ENCODE data around the gene FITM2. TPM values are rescaled to one million over a fixed set of nuclear protein-coding genes. Genes with fewer than 3 reads are reported as not detected.
A peak's percentile ranks its signal among the peaks of the same experiment; 100 is the strongest.

Gene FITM2
- polyA plus RNA-seq, 2 of the 4 experiments (the other 2 are of a cell fraction), result 13.1 to 15.4 TPM

DNA sequence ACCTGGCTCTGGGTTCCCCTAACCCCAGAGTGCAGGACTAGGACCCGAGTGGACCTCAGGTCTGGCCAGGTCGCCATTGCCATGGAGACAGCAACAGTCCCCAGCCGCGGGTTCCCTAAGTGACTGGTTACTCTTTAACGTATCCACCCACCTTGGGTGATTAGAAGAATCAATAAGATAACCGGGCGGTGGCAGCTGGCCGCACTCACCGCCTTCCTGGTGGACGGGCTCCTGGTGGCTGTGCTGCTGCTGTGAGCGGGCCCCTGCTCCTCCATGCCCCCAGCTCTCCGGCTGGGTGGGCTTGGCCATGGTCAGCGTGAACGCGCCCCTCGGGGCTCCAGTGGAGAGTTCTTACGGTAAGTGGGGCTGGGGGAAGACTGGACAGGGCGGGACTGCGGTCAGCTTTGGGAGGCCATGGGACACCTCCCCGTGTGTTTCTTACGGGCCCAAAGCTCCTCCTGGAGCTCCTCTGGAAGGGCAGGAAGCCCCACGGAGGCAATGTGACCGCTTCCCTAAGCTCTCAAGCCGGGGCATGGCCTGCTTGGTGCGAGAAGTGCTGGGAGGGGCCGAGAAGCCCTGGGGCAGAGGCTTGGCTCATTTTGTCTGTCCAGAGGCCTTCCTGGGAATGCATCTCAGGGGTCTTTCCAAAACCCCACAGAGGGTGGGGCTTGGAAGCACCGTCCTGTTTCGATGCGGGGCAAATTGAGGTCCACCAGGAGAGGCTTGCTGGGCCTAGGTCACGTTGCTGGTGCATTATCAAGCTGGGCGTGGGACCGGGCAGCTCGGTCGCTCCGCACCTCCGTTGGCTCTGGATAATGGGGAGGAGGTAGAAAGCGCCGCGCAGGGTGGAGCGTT is 44.7 kb upstream of the FITM2 start, which contains the start of gene HNF4A:
Gene HNF4A (plus strand): TSS at position 202 of the 855 bp plus-strand sequence. CDS start 106 bp downstream, at position 308.
- ChIA-PET POLR2A (interaction anchor here (0.9 kb wide), 1 partner anchor 45 kb away, joined by 4 read pairs; the partner anchor contains the start of gene FITM2), CTCF (interaction anchor here (0.9 to 1.5 kb wide), 6 partner anchors 12 to 138 kb away, joined by 3 to 6 read pairs (median 5); partner anchors contain the start of gene FITM2)
- Histone ChIP-seq H3K4me3 (peak within 1 kb of the TSS; percentile 65), H3K4me2 (peak within 1 kb of the TSS; percentile 92), H3K4me1 (peaks cover 24% of the 10 kb centered on the region), H3K9me3 (no peaks in the 10 kb centered on the region), H3K27ac (peak within 1 kb of the TSS; percentile 83 to 89)
- DNase-seq (ENCODE audit: low read depth in 1 of 2, low spot score in 1 of 2) (peak; percentile 49 to 50), FAIRE-seq (no peak), ATAC-seq (peak; percentile 71 to 76)
- peak; percentile 40; the same call in 1 of the 2 replicates for TF ChIP-seq PHF8 (IDR thresholded peaks at IDR 0.05; ENCODE audit: borderline replicate concordance, low read depth)
- peak in 1 of 2 experiments; percentile 38; a peak in 2 of 5 replicates for TF ChIP-seq JUN (IDR thresholded peaks at IDR 0.05)
- TF ChIP-seq HOXA7 (CRISPR knock-in tag; IDR thresholded peaks at IDR 0.05), result no peak
- peak; percentile 29 for TF ChIP-seq POLR2A (IDR thresholded peaks at IDR 0.05; ENCODE audit: low read length)
- TF ChIP-seq, protein P1, sequence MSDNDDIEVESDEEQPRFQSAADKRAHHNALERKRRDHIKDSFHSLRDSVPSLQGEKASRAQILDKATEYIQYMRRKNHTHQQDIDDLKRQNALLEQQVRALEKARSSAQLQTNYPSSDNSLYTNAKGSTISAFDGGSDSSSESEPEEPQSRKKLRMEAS (IDR thresholded peaks at IDR 0.05), result peak; percentile 34; the same call in 1 of the 2 replicates
- 36% methylated on average over 26 of the region's 40 CpGs for WGBS (ENCODE audit: missing lambda C conversion rate)

GRCh38 chr20:44354979-44355497 is 44.0 kb upstream of the FITM2 start:
- DNase-seq (ENCODE audit: low read depth in 1 of 2, low spot score in 1 of 2) (peak; percentile 65 to 68), ATAC-seq (peak; percentile 71 to 89), FAIRE-seq (no peak)
- TF ChIP-seq RFX5 (IDR thresholded peaks at IDR 0.05) (no peak), RARB (CRISPR knock-in tag; IDR thresholded peaks at IDR 0.05) (no peak), NFE2L2 (conservative IDR thresholded peaks at IDR 0.05; ENCODE audit: low read length) (no peak), RAD21 (conservative IDR thresholded peaks at IDR 0.05 in 1 of 2, IDR thresholded peaks at IDR 0.05 in 1 of 2) (no peak), KDM1A (IDR thresholded peaks at IDR 0.05; ENCODE audit: low read depth) (no peak), HDAC2 (IDR thresholded peaks at IDR 0.05) (no peak), NPAS2 (CRISPR knock-in tag; IDR thresholded peaks at IDR 0.05; ENCODE audit: borderline replicate concordance) (no peak), ZNF302 (CRISPR knock-in tag; IDR thresholded peaks at IDR 0.05) (no peak), MYC (IDR thresholded peaks at IDR 0.05; ENCODE audit: borderline replicate concordance, low read length) (no peak), HOXB5 (CRISPR knock-in tag; IDR thresholded peaks at IDR 0.05) (no peak), POLR2AphosphoS2 (conservative IDR thresholded peaks at IDR 0.05; ENCODE audit: low read length) (no peak), KDM5A (IDR thresholded peaks at IDR 0.05) (no peak), FOXS1 (CRISPR knock-in tag; IDR thresholded peaks at IDR 0.05) (no peak), USF2 (IDR thresholded peaks at IDR 0.05) (no peak), ZC3H11A (IDR thresholded peaks at IDR 0.05) (no peak), HEYL (CRISPR knock-in tag; IDR thresholded peaks at IDR 0.05) (no peak)
- TF ChIP-seq, protein P2, sequence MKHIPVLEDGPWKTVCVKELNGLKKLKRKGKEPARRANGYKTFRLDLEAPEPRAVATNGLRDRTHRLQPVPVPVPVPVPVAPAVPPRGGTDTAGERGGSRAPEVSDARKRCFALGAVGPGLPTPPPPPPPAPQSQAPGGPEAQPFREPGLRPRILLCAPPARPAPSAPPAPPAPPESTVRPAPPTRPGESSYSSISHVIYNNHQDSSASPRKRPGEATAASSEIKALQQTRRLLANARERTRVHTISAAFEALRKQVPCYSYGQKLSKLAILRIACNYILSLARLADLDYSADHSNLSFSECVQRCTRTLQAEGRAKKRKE (CRISPR knock-in tag; IDR thresholded peaks at IDR 0.05; ENCODE audit: low read depth), result no peak
- TF ChIP-seq, protein P1 (IDR thresholded peaks at IDR 0.05), result no peak
- TF ChIP-seq, protein P3, sequence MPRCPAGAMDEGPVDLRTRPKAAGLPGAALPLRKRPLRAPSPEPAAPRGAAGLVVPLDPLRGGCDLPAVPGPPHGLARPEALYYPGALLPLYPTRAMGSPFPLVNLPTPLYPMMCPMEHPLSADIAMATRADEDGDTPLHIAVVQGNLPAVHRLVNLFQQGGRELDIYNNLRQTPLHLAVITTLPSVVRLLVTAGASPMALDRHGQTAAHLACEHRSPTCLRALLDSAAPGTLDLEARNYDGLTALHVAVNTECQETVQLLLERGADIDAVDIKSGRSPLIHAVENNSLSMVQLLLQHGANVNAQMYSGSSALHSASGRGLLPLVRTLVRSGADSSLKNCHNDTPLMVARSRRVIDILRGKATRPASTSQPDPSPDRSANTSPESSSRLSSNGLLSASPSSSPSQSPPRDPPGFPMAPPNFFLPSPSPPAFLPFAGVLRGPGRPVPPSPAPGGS (IDR thresholded peaks at IDR 0.05), result no peak
- TF ChIP-seq, protein P4, sequence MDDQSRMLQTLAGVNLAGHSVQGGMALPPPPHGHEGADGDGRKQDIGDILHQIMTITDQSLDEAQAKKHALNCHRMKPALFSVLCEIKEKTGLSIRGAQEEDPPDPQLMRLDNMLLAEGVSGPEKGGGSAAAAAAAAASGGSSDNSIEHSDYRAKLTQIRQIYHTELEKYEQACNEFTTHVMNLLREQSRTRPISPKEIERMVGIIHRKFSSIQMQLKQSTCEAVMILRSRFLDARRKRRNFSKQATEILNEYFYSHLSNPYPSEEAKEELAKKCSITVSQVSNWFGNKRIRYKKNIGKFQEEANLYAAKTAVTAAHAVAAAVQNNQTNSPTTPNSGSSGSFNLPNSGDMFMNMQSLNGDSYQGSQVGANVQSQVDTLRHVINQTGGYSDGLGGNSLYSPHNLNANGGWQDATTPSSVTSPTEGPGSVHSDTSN (IDR thresholded peaks at IDR 0.05), result no peak
- Histone ChIP-seq H3K4me2 (peak overlapping the region; percentile 92), H3K4me1 (peaks cover 22% of the 10 kb centered on the region), H3K9me3 (no peaks in the 10 kb centered on the region), H3K4me3 (peak overlapping the region; percentile 65), H3K27ac (peak overlapping the region; percentile 83 to 89)
- ChIA-PET CTCF (interaction anchor here (0.6 to 1.5 kb wide), 9 partner anchors 13 to 330 kb away, joined by 3 to 6 read pairs (median 3); partner anchors contain the start of gene FITM2), POLR2A (no interaction called here)
- WGBS (ENCODE audit: missing lambda C conversion rate), result 43% methylated on average over 6 of the region's 6 CpGs

Data from A549 (cell line).